Progenitor cell of endocrine pancreas (in vitro differentiated cells): Measurements from ENCODE around the gene PSMA4. TPM values are rescaled to one million over a fixed set of nuclear protein-coding genes. Genes with fewer than 3 reads are reported as not detected.
"Not testable (repeated sequence)": the region's sequence is repeated elsewhere in the genome, so short reads cannot be mapped to it uniquely, and the experiment has no call there.

Source experiments
- DNase-seq: peaks from one replicate; pipeline ENCODE4 v3.0.0; 2021; ENCODE audit warnings: low spot score; ENCODE audit not compliant: unreplicated experiment
- H3K27ac Mint-ChIP-seq: 2 replicates; pipeline ENCODE4 v1.8.0; 2021; ENCODE audit warnings: mild to moderate bottlenecking, moderate library complexity, mixed read lengths
- H3K27me3 Mint-ChIP-seq: 2 replicates; pipeline ENCODE4 v1.8.0; 2021; ENCODE audit warnings: mixed read lengths
- H3K36me3 Mint-ChIP-seq: 2 replicates; pipeline ENCODE4 v1.8.0; 2022; ENCODE audit warnings: mixed read lengths; ENCODE audit not compliant: insufficient read depth
- H3K4me1 Mint-ChIP-seq: 2 replicates; pipeline ENCODE4 v1.8.0; 2021; ENCODE audit warnings: low read depth, mixed read lengths
- H3K4me3 Mint-ChIP-seq: 2 replicates; pipeline ENCODE4 v1.8.0; 2021; ENCODE audit warnings: low read depth, mild to moderate bottlenecking, moderate library complexity, mixed read lengths
- H3K9me3 Mint-ChIP-seq: 2 replicates; pipeline ENCODE4 v1.8.0; 2021; ENCODE audit warnings: low read depth, mixed read lengths
- total RNA-seq: library from RNA; stranded (reverse); gene quantifications from 2 replicates; pipeline ENCODE4 v1.2.1, GENCODE V29; 2021
- TF ChIP-seq, protein P1 (sequence below): fragments of 200-600 bp; sonication (generic); IDR thresholded peaks from one replicate; pipeline ENCODE4 v1.5.0; 2021; ENCODE audit warnings: antibody characterized with exemption, mild to moderate bottlenecking; ENCODE audit not compliant: unreplicated experiment

The PSMA4 gene
- total RNA-seq, 1 donor from 2014 or later = 214 TPM

DNA sequence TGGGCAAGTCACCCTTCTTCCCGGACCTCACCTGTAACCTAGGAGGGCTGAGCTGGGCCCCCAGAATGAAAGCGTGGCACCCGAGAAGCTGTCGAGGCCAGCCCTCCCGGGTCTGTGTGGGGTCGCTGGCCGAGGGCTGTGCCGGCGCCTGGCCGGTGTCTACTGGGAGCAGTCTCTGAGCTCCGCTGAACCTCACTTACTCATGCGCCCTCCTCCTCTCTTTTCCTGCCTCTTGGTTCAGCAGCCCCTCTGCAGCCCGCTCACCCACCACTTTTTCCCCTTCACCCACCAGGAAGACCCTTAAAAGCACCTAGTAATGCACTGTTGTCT is 32.4 kb upstream of the PSMA4 start:
- TF ChIP-seq, protein P1, sequence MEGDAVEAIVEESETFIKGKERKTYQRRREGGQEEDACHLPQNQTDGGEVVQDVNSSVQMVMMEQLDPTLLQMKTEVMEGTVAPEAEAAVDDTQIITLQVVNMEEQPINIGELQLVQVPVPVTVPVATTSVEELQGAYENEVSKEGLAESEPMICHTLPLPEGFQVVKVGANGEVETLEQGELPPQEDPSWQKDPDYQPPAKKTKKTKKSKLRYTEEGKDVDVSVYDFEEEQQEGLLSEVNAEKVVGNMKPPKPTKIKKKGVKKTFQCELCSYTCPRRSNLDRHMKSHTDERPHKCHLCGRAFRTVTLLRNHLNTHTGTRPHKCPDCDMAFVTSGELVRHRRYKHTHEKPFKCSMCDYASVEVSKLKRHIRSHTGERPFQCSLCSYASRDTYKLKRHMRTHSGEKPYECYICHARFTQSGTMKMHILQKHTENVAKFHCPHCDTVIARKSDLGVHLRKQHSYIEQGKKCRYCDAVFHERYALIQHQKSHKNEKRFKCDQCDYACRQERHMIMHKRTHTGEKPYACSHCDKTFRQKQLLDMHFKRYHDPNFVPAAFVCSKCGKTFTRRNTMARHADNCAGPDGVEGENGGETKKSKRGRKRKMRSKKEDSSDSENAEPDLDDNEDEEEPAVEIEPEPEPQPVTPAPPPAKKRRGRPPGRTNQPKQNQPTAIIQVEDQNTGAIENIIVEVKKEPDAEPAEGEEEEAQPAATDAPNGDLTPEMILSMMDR = peak; percentile 7

DNA sequence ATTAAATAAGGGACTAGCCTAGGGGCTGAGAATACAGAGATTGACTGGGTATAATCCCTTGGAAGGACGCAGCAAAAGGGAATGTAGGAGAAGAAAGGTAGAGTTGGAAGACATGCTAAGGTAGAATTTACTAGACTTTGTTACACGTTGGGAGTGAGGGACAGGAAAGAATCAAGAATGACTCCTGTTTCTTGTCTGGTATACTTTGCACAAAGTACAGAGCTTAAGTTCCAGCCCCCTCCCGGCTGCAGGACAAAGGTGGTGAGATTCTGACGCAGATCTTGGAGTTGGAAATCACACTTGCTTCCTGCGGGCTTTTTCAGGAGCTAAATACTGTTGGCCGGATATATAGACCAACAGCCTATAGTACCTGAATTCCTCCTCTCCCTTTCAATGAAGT is 32.0 kb upstream of the PSMA4 start:
- H3K4me1 Mint-ChIP-seq = peaks cover 4% of the 10 kb centered on the region
- H3K9me3 Mint-ChIP-seq = no peaks in the 10 kb centered on the region
- H3K27me3 Mint-ChIP-seq = peaks cover 8% of the 10 kb centered on the region
- TF ChIP-seq, protein P1 = no peak
- H3K4me3 Mint-ChIP-seq = peak overlapping the region; percentile 86
- no peaks in the 10 kb centered on the region for H3K36me3 Mint-ChIP-seq
- H3K27ac Mint-ChIP-seq = peak overlapping the region; percentile 8
- DNase-seq = no peak

More for the DNA sequence above, 32.4 kb upstream of the PSMA4 start:
- no peak for DNase-seq
- Mint-ChIP-seq H3K27ac (peak overlapping the region; percentile 8), H3K36me3 (no peaks in the 10 kb centered on the region), H3K4me3 (peak overlapping the region; percentile 86), H3K4me1 (peaks cover 4% of the 10 kb centered on the region), H3K27me3 (peaks cover 8% of the 10 kb centered on the region), H3K9me3 (no peaks in the 10 kb centered on the region)

DNA sequence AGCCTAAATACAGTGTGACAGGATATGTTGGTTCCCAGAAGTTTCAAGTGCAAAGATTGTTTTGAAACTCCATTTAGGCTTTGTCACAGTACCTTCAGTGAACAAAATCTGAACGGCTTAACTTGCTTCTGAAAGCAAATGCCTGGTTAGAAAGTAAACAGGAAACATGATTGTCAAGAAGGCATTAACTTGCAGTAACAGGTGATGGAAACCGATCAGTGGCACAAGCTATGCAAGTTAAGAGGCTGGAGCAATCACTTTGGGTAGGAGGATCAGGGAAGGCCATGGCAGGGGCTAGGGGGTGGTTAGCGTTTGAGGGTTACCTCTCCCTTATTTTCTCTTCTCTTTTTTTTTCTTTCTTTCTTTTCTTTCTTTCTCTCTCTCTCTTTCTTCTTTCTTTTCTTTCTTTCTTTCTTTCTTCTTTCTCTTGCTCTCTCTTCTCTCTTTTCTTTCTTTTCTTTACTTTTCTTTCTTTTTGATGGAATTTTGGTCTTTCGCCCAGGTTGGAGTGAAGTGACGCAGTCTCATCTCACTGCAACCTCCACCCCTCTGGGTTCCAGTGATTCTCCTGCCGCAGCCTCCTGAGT is 30.4 kb upstream of the PSMA4 start:
- H3K4me1 Mint-ChIP-seq = peaks cover 4% of the 10 kb centered on the region
- H3K4me3 Mint-ChIP-seq = no peak overlapping the region
- H3K36me3 Mint-ChIP-seq = no peaks in the 10 kb centered on the region
- peaks cover 8% of the 10 kb centered on the region for H3K27me3 Mint-ChIP-seq
- H3K27ac Mint-ChIP-seq = no peak overlapping the region
- TF ChIP-seq, protein P1 = no peak
- H3K9me3 Mint-ChIP-seq = no peaks in the 10 kb centered on the region
- DNase-seq = no peak

DNA sequence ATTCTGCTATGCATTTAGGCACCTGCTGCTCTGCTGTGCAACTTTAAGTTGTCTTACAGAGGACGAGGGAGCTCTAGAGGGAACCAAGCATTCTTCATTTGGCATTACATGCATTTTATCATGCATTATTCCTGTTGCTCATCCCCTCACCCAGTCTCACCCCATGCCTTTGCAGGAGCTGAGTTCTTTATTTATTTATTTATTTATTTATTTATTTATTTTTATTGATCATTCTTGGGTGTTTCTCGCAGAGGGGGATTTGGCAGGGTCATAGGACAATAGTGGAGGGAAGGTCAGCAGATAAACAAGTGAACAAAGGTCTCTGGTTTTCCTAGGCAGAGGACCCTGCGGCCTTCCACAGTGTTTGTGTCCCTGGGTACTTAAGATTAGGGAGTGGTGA is 20.2 kb upstream of the PSMA4 start:
- not testable (repeated sequence) for H3K27me3 Mint-ChIP-seq, DNase-seq, H3K9me3 Mint-ChIP-seq, H3K36me3 Mint-ChIP-seq, H3K4me1 Mint-ChIP-seq, H3K27ac Mint-ChIP-seq, H3K4me3 Mint-ChIP-seq

DNA sequence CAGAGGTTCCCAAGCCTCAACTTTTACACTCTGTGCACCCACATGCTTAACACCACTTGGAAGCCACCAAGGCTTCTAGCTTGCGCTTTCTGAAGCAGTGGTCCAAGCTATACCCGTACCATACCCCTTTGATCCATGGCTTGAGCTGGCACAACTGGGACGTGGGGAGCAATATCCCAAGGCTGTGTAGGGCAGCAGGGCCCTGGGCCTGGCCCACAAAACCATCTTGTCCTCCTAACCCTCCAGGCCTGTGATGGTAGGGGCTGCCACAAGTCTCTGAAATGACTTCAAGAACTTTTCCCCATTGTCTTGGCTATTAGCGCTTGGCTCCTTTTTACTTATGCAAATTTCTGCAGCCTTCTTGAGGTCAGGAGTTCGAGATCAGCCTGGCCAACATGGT is 16.0 kb upstream of the PSMA4 start:
- no peaks in the 10 kb centered on the region for H3K4me1 Mint-ChIP-seq
- H3K9me3 Mint-ChIP-seq = peaks cover 7% of the 10 kb centered on the region
- H3K36me3 Mint-ChIP-seq = peaks cover 5% of the 10 kb centered on the region
- H3K27me3 Mint-ChIP-seq = no peaks in the 10 kb centered on the region
- TF ChIP-seq, protein P1 = no peak
- no peak overlapping the region for H3K4me3 Mint-ChIP-seq
- no peak for DNase-seq
- H3K27ac Mint-ChIP-seq = no peak overlapping the region

DNA sequence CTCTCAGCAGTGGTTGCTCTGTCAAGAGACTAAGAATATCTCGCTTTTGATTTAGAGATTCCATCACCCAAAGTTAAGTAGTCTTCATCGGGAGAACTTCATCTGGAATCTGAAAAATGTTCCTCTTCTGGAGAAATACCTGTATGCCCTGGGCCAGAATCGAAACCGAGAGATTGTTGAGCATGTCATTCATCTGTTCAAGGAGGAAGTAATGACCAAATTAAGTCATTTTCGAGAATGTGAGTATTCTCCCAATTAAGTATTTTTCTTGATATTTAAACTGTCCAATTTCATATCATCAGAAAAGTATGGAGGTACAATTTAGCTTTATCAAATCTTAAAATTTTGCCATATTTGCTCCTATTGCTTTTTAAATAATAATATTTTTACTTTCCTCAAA is 12.9 kb upstream of the PSMA4 start:
- H3K9me3 Mint-ChIP-seq = peaks cover 7% of the 10 kb centered on the region
- no peak overlapping the region for H3K4me3 Mint-ChIP-seq
- peaks cover 5% of the 10 kb centered on the region for H3K36me3 Mint-ChIP-seq
- no peak for DNase-seq
- H3K27me3 Mint-ChIP-seq = no peaks in the 10 kb centered on the region
- TF ChIP-seq, protein P1 = no peak
- no peaks in the 10 kb centered on the region for H3K4me1 Mint-ChIP-seq
- no peak overlapping the region for H3K27ac Mint-ChIP-seq
